T-helper 1 cell treated with Interleukin-12 subunit alpha and Interleukin-12 subunit beta and Interleukin-4 antibody, amounts not matched to agents 30 μg/mL and 1 μg/mL, for 36 hours (primary cell): Measurements from ENCODE around the gene LYSMD2.
"Not testable (repeated sequence)": the region's sequence is repeated elsewhere in the genome, so short reads cannot be mapped to it uniquely, and the experiment has no call there.

Experiments
- H3K27ac Mint-ChIP-seq: one replicate; pipeline ENCODE4 v1.8.0; 2021; ENCODE audit warnings: mild to moderate bottlenecking, mixed read lengths
- H3K27me3 Mint-ChIP-seq: one replicate; pipeline ENCODE4 v1.8.0; 2021; ENCODE audit warnings: low read depth, mixed read lengths
- H3K36me3 Mint-ChIP-seq: one replicate; pipeline ENCODE4 v1.8.0; 2021; ENCODE audit warnings: low read depth, mixed read lengths
- H3K4me1 Mint-ChIP-seq: one replicate; pipeline ENCODE4 v1.8.0; 2021; ENCODE audit warnings: low read depth, mixed read lengths
- H3K4me3 Mint-ChIP-seq: one replicate; pipeline ENCODE4 v1.8.0; 2021; ENCODE audit warnings: mild to moderate bottlenecking, moderate library complexity, mixed read lengths
- H3K9me3 Mint-ChIP-seq: one replicate; pipeline ENCODE4 v1.8.0; 2021; ENCODE audit warnings: mixed read lengths

Gene LYSMD2, protein sequence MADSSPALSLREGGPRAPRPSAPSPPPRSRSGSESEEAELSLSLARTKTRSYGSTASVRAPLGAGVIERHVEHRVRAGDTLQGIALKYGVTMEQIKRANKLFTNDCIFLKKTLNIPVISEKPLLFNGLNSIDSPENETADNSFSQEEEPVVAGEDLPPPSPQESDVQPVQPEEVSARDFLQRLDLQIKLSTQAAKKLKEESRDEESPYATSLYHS

DNA sequence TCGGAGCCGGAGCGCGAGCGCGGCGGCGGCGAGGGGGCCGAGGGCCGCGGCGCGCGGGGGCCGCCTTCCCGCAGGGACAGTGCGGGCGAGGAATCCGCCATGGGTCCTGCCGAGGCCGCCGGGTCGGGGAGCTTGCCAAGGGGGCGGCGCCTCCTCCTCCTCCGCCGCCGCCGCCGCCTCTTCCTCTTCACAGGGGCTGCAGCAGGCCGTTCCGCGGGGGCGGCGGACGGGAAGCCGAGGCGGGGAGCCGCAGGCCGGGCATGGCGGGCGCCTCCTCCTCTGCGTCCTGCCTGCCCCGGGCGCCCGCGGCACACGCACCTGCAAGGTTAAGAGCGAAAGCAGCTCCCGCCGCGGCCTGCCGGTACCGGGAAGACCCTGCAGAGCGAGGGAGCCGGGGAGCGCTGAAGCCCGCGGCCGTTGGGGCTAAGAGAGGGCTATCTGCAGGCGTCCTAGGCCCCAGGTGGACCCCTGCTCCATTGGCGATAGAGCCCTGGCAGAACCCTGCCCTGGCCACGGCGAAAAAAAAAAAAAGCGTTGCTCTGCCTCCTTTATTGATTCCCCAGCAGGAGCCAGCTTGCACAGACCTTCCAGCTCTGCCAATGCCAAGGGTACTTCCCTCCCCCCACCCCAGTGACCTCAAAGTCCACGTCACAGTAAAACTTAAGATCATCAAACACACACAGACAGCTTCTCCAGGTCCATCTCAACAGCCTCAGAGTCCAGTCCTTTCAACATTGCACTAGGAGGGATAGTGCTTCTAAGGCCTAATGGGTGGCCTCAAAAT lies at the start of gene LYSMD2:
Gene LYSMD2, minus strand, starts transcription at position 134 of the 784 bp plus-strand sequence. Its CDS starts 33 bp downstream, at position 101.
- Mint-ChIP-seq H3K4me1 (peaks cover 43% of the 10 kb centered on the region), H3K9me3 (no peaks in the 10 kb centered on the region), H3K36me3 (peaks cover 12% of the 10 kb centered on the region), H3K27ac (peak within 1 kb of the TSS; percentile 82), H3K27me3 (peaks cover 4% of the 10 kb centered on the region), H3K4me3 (peak within 1 kb of the TSS; percentile 88)

DNA sequence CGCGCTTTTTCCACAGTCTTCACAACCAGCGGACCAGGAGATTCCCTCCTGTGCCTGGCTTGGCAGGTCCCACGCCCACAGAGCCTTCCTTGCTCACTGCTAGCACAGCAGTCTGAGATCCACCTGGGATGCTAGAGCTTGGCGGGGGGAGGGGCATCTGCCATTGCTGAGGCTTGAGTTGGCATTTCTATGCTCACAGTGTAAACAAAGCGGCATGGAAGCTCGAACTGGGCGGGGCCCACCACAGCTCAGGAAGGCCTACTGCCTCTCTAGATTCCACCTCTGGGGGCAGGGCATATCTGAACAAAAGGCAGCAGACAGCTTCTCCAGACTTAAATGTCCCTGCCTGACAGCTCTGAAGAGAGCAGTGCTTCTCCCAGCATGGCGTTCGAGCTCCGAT lies 49.7 kb upstream of the LYSMD2 start:
- not testable (repeated sequence) for H3K27ac Mint-ChIP-seq, H3K4me1 Mint-ChIP-seq, H3K27me3 Mint-ChIP-seq, H3K9me3 Mint-ChIP-seq, H3K4me3 Mint-ChIP-seq
- H3K36me3 Mint-ChIP-seq, result peaks cover 15% of the 10 kb centered on the region

GRCh38 chr15:51783967-51784366 lies 46.5 kb upstream of the LYSMD2 start:
- Mint-ChIP-seq H3K27me3 (no peaks in the 10 kb centered on the region), H3K9me3 (no peaks in the 10 kb centered on the region), H3K36me3 (peaks cover 21% of the 10 kb centered on the region), H3K27ac (no peak overlapping the region), H3K4me1 (no peaks in the 10 kb centered on the region), H3K4me3 (no peak overlapping the region)

GRCh38 chr15:51782357-51782896 lies 45.0 kb upstream of the LYSMD2 start:
- H3K4me3 Mint-ChIP-seq, result no peak overlapping the region
- no peaks in the 10 kb centered on the region for H3K4me1 Mint-ChIP-seq
- no peaks in the 10 kb centered on the region for H3K9me3 Mint-ChIP-seq
- H3K36me3 Mint-ChIP-seq, result peaks cover 17% of the 10 kb centered on the region
- H3K27me3 Mint-ChIP-seq, result no peaks in the 10 kb centered on the region
- no peak overlapping the region for H3K27ac Mint-ChIP-seq

- no peak overlapping the region for H3K27ac Mint-ChIP-seq
- peaks cover 2% of the 10 kb centered on the region for H3K4me1 Mint-ChIP-seq
- peaks cover 14% of the 10 kb centered on the region for H3K36me3 Mint-ChIP-seq
- H3K27me3 Mint-ChIP-seq, result no peaks in the 10 kb centered on the region
- no peak overlapping the region for H3K4me3 Mint-ChIP-seq
- H3K9me3 Mint-ChIP-seq, result no peaks in the 10 kb centered on the region
Observed at GRCh38 chr15:51781506-51781905, 44.1 kb upstream of the LYSMD2 start.

DNA sequence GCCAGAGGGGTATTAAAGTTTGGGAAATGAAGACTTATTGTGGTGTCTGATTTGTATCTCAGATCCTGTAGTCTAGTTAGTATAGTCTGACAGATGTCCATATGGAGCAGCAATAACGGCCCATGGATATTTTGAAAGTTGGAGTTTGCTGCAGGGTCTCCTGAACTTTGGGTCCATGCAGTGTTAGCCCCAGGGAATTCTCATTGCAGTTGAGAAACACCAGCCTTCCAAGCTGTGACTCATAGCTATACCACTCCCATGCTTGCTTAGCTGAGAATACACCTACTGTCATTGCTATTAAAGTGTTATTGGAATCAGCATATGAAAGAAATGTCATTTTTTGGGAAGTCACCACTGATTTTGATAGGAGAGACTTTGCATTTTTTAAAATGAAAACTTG lies 43.2 kb upstream of the LYSMD2 start:
- peaks cover 16% of the 10 kb centered on the region for H3K36me3 Mint-ChIP-seq
- no peak overlapping the region for H3K27ac Mint-ChIP-seq
- H3K9me3 Mint-ChIP-seq, result no peaks in the 10 kb centered on the region
- no peak overlapping the region for H3K4me3 Mint-ChIP-seq
- H3K4me1 Mint-ChIP-seq, result peaks cover 6% of the 10 kb centered on the region
- H3K27me3 Mint-ChIP-seq, result no peaks in the 10 kb centered on the region

DNA sequence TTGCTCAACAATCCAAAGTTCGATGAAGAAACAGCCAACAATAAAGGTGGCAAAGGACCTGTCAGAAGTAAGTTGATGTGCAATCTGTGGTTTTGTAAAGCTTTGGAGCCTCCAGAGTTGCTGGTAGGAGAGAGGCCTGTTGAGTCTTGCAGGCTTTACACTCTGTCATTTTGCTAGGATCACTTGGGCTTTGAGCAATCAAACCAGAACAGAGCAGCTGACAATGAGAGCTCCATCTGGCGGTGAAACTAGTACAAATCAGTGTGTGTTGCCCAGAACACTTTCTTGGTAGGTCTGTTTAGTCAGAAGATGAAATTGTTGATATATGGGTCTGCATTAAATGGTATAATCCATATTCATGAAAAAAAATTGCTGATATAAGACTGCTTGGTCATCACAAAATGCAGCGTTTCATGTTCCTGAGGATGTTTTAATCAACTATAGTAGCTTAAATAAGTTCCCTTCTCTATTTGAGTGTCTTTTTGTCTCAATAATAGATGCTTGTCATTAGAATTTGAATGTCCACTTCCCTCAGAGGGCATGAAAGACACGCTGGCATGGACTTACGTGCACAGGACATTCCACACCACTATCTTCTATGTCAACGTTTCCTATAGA lies 39.6 kb upstream of the LYSMD2 start:
- Mint-ChIP-seq H3K4me3 (no peak overlapping the region), H3K36me3 (peaks cover 18% of the 10 kb centered on the region), H3K27me3 (no peaks in the 10 kb centered on the region), H3K27ac (no peak overlapping the region), H3K9me3 (no peaks in the 10 kb centered on the region), H3K4me1 (peaks cover 6% of the 10 kb centered on the region)

DNA sequence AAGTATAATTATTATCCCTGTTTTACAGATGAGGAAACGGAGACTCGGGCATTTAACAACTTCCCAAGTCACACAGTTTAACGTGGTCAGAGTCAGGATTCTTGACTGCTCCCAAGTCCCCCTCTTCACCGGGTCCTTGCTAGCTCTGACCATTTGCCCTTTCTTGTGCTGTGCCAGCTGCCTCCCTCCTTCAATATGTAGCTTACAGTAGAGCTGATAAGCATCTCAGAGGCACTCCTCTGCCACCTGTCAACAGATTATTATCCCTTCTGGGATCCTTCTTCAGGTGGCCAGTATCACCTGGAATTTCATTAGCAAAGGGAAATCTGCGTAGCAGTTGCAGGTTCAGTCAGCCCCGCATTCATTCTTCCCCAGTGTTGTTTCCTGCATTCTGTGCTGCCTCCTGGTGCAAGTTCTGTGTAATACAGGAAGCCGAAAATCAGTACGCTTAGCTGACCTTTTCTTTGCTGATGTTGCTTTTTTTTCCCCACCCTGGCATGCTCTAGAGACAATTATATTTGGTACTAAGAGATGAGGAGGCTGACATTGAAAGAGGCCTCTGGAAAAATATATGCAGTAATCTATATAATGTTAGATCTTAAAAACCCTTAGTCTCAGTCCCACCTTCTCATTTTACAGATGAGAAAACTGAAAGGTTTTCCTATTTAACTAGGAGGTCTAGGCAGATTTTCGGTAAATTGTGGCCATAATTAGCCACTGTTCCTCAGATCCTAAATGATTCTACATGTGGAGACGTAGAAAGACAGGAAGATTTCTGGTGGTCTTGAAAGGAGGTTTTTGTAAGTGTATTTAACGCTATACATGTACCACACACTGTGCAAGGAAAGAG lies 38.7 kb upstream of the LYSMD2 start:
- H3K36me3 Mint-ChIP-seq, result peaks cover 12% of the 10 kb centered on the region
- H3K9me3 Mint-ChIP-seq, result no peaks in the 10 kb centered on the region
- no peaks in the 10 kb centered on the region for H3K27me3 Mint-ChIP-seq
- H3K27ac Mint-ChIP-seq, result no peak overlapping the region
- no peak overlapping the region for H3K4me3 Mint-ChIP-seq
- H3K4me1 Mint-ChIP-seq, result peaks cover 6% of the 10 kb centered on the region

DNA sequence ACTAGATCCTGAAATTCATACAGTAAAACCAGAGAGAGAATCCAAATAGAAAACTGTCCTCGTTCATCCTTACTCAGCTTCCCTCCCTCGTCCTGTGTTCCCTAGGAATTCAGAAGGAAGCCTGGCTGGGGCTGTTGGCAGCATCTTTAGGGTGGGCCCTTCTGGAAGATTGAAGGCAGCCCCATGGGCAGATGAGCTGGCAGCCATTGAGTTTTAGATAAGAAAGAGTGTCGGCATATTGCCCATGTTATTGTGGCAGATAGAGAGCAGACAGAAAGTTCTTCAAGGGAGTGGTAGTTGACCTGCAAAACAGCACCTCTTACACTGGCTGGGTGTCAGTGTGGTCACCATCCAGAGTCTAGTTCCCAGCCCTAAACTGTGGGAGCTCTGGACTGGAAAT lies 37.5 kb upstream of the LYSMD2 start:
- H3K4me3 Mint-ChIP-seq, result no peak overlapping the region
- peaks cover 6% of the 10 kb centered on the region for H3K4me1 Mint-ChIP-seq
- H3K27me3 Mint-ChIP-seq, result no peaks in the 10 kb centered on the region
- peaks cover 17% of the 10 kb centered on the region for H3K36me3 Mint-ChIP-seq
- no peaks in the 10 kb centered on the region for H3K9me3 Mint-ChIP-seq
- no peak overlapping the region for H3K27ac Mint-ChIP-seq

- Mint-ChIP-seq H3K27ac (no peak overlapping the region), H3K9me3 (no peaks in the 10 kb centered on the region), H3K27me3 (no peaks in the 10 kb centered on the region), H3K4me1 (peaks cover 11% of the 10 kb centered on the region), H3K36me3 (peaks cover 29% of the 10 kb centered on the region), H3K4me3 (no peak overlapping the region)
Observed at GRCh38 chr15:51771773-51772172, 34.3 kb upstream of the LYSMD2 start.

GRCh38 chr15:51770902-51771301 lies 33.4 kb upstream of the LYSMD2 start:
- Mint-ChIP-seq H3K4me3 (no peak overlapping the region), H3K4me1 (peaks cover 8% of the 10 kb centered on the region), H3K27ac (no peak overlapping the region), H3K9me3 (no peaks in the 10 kb centered on the region), H3K36me3 (peaks cover 29% of the 10 kb centered on the region), H3K27me3 (no peaks in the 10 kb centered on the region)

- Mint-ChIP-seq H3K4me1 (peaks cover 7% of the 10 kb centered on the region), H3K9me3 (no peaks in the 10 kb centered on the region), H3K27ac (no peak overlapping the region), H3K36me3 (peaks cover 19% of the 10 kb centered on the region), H3K27me3 (peaks cover 4% of the 10 kb centered on the region), H3K4me3 (no peak overlapping the region)
Observed at GRCh38 chr15:51768018-51768417, 30.6 kb upstream of the LYSMD2 start.

GRCh38 chr15:51766341-51766740 lies 28.9 kb upstream of the LYSMD2 start:
- peaks cover 7% of the 10 kb centered on the region for H3K4me1 Mint-ChIP-seq
- H3K27ac Mint-ChIP-seq, result no peak overlapping the region
- no peaks in the 10 kb centered on the region for H3K9me3 Mint-ChIP-seq
- H3K36me3 Mint-ChIP-seq, result peaks cover 19% of the 10 kb centered on the region
- no peak overlapping the region for H3K4me3 Mint-ChIP-seq
- peaks cover 4% of the 10 kb centered on the region for H3K27me3 Mint-ChIP-seq

DNA sequence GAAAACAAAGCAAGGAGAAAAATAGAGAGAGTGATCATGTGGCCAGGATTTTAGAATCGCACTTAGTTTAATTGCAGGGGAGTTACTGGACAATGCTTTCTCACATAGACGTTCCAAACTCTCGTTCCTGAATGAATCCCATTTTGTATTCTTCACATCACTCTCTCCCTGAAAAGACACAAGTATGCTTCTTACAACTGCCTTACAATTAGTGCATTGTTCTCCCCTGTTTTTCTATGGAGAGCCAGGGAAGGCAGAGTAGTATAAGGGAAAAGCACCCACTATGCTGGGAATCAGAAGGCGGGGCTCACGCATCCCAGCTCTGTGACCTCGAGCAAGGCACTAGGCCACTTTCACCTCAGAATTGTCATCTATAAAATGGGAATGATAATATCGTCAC lies 28.3 kb upstream of the LYSMD2 start:
- H3K4me3 Mint-ChIP-seq, result no peak overlapping the region
- H3K9me3 Mint-ChIP-seq, result no peaks in the 10 kb centered on the region
- peaks cover 4% of the 10 kb centered on the region for H3K27me3 Mint-ChIP-seq
- peaks cover 7% of the 10 kb centered on the region for H3K4me1 Mint-ChIP-seq
- H3K36me3 Mint-ChIP-seq, result peaks cover 17% of the 10 kb centered on the region
- no peak overlapping the region for H3K27ac Mint-ChIP-seq
